Measurements from ENCODE around the gene HYDIN.
"Not testable (repeated sequence)": the region's sequence is repeated elsewhere in the genome, so short reads cannot be mapped to it uniquely, and the experiment has no call there.

HYDIN gene

DNA sequence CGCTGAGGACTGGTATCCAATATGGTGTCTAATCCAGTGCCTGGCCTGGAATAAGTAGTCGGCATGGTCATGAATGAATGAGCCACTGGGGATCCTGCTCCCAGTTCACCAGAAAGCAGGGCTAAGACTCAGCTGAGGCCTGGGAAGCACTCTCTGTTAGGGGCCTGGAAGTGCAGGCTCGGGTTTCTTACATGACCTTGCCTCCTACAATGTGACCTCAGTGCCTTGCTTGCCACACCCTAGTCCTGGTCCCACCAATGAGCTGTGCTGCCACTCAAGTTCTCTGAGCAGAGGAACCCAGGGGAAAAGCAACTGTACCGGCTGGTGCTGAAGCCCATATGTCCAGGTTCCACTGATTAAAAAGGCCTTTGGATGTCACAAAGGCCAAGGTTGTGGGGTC, 238.0 kb downstream of the HYDIN start:
- not testable (repeated sequence) for DNase-seq (ENCODE audit: low spot score)

DNA sequence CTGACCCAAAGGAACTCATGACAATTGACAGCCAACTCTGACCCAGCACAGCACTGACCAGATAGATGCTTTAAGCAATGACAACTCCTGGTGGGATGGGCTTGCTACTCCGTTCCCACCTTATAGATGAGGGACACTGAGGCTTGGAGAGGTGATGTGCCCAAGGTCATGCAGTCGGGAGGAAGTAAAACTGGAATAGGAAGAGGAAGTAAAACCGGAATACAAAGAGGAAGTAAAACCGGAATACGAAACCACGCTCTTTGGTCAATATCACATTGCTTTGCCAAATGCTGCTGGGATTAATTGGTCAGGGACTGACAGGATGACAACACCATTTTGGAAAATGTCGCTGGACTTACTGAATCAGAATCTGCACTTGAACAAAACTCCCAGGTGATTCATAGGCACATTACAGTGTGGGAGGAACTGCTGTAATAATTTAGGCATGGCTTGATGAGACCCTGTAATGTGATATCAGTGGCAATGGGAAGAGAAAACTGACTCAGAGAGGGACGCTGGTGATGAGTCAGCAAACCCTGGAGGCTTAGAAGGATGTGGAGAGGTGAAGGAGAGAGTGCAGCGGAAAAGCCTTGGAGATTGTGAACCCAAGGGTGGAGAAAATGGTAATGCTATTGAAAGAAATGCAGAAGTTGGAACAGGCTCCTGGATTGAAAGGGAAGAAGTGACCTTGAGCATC, 243.4 kb downstream of the HYDIN start:
- DNase-seq (ENCODE audit: low spot score), result not testable (repeated sequence)

DNA sequence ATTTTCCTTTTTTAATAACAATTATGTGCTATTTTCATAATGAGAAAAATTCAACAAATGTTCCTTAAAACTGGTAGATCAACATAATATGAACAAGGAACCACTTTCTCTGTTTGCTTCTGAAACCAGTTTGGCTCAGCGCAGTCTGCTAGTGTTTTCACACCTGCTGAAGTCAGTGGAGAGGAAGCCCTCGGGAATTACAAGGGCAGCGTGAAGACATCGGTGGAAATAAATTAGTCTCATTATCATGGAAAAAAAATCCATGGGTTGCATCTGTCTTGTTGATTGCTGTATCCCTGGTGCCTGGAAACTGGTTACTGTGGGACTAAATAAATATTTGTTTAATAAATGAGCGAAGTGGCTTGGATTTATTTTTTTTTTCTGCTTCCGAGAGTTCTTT, 245.8 kb downstream of the HYDIN start:
- not testable (repeated sequence) for DNase-seq (ENCODE audit: low spot score)

DNA sequence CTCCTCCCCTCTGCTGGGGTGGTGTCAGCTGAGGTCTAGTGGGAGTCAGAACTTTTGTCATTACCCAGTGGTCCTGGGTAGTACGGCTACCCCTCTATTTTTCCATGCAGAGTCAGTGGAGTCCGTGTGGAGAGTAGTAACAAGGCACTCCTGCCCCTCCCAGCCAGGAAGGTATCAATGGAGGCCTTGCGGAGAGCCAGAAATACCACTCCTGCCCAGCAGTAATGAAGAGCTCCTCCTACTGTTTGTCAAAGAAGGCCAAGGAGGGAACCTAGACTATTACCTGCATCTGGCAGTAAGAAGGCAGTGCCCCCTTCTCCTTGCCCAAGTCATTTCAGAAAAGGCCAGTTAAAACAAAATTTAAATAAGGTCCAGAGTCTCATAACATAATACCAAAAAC, 262.2 kb downstream of the HYDIN start:
- DNase-seq (ENCODE audit: low spot score), result not testable (repeated sequence)

DNA sequence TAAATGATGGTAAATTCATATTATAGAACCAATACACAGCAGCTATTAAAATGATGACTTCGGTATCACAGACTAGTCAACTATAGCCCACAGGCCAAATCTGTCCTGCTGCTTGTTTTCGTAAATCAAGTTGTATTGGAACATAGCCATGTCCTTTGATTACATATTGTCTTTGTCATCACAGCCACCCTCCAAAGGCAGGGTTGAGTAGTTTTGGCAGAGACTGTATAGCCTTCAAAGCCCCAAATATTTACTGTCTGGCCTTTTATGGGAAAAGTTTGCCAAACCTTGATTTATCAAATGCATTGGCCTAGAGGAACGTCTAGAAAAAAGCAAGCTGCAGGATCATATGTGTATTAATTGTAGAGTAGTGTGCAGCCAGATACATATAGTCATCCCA, 270.4 kb downstream of the HYDIN start:
- not testable (repeated sequence) for DNase-seq (ENCODE audit: low spot score)

DNA sequence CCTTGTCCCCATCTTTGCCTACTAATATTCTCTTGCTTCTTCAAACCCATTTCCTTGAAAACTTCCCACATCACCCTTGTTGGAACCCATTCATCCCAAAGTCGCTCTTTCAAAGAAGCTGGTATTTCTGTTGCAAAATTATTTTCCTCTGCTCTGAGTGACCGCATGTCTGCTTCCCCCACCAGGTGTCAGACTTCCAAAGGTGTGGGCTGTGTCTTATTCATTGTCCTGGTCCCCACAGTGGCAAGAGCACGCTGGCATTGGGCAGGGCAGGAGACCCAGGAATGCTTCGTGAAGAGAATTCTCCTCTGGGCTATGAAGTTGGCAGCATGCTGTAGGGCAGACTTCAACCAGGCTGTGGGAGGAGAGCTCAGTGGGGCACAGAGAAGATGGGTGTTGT, 275.6 kb downstream of the HYDIN start:
- DNase-seq (ENCODE audit: low spot score), result not testable (repeated sequence)

DNA sequence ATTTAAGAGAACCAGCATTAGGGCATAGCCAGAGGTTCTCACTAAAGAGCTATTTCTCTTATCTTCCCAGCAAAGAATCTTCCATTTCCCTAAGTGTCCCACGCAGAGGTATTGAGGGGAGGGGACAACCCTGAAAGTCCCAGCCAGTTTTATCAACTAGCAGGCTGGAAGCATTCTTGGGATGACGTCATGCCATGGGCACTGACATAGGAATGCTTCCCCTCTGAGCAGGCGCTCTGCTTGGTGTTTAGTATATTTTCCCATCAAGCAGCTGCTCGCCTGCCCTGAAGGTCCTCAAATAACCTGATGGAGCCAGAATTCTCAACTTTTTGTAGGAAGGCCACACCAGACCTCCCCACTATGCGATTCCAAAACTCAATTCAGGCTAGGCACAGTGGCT, 276.7 kb downstream of the HYDIN start:
- DNase-seq (ENCODE audit: low spot score), result not testable (repeated sequence)

DNA sequence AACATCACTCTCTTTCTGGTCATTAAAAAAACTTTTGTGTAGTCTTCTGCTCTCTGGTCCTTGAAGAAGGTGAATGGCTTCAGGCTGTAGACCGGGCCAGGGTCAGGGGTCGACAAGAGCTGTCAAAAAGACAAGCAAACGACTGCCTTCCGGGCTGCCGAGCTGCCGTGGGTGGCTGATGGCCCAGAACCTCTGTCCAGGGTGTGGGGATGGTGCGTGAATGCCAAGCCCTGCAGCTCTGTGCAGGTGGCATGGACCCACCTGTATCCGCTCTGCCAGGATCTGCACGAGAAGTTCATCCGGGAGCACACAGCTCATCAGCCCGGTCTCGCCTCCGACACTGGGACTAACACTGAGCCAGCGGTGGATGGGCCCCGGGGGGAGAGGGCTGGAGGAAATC, 287.0 kb downstream of the HYDIN start:
- DNase-seq (ENCODE audit: low spot score), result not testable (repeated sequence)

DNA sequence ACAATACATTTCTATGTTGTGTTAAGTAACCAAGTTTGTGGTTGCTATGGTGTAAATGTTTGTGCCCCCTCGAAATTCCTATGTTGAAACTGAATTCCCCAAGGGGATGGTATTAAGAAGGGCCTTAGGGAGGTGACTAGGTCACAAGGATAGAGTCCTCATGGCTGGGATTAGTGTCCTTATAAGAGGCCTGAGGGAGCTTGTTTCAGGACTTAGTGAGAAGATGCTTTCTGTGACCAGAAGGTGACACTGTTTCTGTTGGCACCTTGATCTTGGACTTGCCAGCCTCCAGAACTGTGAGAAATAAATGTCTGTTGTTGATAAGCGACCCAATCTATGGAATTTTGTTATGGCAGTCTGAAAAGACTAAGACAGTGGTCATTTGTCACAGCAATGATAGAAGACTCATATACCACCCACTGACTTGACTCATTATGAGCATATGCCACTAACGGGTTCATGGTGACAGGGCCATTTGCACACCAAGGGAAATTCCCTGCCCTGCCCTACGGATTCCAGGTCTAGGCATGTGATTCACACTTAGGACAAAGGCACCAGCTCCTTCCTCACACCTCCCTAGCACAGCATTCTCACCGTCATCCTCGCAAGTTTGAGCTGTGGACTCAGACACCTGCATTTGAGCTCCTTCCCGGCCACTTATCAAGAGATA, 290.7 kb downstream of the HYDIN start:
- DNase-seq (ENCODE audit: low spot score), result not testable (repeated sequence)

DNA sequence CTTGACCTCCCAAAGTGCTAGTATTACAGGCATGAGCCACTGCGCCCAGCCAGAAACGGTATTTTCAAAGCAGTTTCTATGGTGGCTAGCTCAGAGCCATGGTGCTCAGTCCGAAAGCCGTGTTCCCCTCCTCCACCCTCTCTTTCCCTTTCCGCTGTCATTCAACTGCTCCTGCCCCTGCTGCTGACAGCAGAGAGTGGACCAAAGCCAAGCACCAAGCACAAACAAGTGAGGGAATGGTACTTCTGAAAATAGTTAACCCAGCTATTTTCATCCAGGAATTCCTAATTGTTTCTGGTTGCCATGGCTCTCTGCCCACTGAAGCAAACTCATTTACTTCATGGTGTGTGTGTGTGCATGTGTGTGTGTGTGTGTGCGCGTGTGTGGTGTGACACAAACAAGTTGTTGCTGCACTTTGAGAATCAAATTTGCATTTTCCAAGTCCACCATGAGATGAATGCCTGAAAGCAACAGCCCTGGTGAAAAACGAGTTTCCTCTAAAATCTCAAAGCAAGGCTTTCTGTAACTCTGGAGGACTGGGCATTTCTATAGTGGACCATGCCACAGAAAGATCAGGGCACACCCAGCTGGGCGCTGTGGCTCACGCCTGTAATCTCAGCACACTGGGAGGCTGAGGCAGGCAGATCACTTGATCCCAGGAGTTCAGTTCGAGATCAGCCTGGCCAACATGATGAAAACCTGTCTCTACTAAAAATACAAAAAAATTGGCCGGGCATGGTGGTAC, 293.6 kb downstream of the HYDIN start:
- not testable (repeated sequence) for DNase-seq (ENCODE audit: low spot score)

DNA sequence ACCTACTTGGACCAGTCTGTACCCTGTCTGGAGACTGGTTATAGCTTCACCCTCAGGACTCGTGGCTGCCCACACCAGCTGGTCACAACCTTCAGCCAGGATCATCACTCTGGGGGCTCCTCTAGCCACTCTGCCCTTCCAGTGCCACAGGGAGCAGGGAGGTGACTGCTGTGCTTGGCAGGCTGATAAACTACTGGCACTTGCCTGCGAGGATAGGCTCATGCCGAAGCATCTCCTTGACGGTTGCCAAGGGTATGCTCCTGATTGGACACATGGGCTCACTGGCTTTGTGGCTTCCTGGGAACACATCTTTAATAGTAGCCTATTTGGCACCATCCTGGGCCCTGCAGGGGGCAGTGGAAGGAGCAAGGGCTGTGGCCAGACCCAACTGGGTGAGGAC, 295.2 kb downstream of the HYDIN start:
- not testable (repeated sequence) for DNase-seq (ENCODE audit: low spot score)

DNA sequence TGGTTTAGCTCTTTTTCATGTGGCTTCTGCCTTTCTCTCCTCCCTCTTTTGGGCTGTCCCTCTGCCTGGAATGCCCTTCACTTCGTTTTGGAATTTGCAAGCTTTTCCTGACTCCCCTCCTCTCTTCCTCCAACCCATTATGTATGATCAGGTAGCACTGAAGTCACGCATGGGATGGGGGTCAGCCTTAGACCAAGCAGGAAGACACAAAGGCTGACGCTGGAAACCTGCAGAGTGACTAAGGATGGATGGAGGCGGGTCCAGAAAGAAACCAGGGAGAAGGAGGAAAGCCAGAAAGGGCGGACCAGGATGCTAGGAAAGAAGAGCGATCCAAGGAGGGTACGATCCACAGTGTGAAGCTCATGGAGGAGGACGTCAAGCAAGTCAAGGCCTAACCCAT, 296.8 kb downstream of the HYDIN start:
- not testable (repeated sequence) for DNase-seq (ENCODE audit: low spot score)

DNA sequence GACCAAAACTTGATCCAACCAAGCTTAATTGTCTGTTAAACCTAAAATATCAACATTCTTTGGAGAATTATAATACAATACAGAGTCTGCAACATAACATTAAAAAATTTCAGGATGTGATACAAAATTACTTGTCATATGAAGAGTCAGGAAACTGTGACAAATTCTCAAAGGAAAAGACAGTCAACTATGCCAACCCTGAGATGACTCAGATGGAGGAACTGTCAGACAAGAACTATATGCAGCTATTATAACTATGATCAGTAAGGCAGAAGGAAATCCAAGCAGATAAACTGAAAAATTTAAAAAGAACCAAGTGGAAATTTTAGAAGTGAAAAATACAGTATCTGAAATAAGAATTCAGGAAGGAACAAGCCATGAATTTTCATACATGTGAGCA, 299.8 kb downstream of the HYDIN start:
- DNase-seq (ENCODE audit: low spot score), result not testable (repeated sequence)

DNA sequence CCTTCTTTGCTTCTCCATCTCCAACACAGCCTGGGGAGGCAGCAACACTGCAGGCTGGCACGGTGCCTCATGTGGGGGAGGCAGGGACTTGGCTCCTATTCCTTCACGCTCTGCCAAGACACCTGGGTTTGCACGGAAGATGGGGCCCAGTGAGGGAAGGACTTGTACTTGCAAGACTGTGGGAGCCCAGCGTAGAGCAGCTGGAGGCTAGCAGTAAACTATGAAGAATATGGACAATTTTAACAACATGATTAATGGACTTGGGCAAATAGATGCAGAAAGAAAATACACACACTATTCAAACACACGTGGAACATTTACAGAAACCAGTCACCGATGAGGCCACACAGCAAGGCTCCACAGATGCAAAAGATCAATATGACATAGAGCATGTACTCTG, 308.4 kb downstream of the HYDIN start:
- not testable (repeated sequence) for DNase-seq (ENCODE audit: low spot score)

DNA sequence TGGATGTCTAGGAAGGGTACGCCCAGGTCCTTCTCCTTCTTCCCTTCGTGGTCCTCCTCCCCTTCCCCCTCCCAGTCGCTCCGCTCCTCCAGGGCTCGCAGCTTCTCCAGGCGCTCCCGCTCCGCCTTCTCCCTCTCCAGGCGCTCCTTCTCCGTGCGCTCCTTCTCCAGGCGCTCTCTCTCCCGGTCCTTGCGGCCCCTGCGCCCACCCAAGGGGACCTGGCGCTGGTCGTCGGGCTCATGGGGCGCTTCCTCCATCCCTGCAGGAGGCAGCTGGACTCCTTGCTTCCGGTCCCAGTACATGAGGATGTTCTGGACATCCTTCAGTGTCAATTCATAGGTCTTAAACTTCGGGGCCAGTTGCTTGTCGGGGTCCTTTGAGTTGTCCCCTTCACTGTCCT, 309.9 kb downstream of the HYDIN start:
- DNase-seq (ENCODE audit: low spot score), result not testable (repeated sequence)

DNA sequence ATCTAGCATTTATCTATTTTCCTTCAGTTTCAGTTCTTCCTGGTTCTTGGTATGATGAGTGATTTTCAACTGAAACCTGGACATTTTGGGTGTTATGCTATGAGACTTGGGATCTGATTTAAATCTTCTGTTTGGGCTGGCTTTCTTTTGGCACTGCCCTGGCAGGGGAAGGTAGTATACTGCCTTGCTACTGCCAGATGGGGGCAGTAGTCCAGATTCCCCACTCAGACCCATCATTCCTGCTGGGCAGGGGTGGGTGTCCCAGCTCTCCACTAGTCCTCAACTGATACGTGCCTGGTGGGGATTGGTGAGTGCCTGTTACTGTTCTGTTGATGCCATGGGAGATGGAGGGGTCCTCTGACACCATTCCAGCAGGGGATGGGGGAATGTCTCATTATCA, 342.3 kb downstream of the HYDIN start:
- not testable (repeated sequence) for DNase-seq (ENCODE audit: low spot score)

DNA sequence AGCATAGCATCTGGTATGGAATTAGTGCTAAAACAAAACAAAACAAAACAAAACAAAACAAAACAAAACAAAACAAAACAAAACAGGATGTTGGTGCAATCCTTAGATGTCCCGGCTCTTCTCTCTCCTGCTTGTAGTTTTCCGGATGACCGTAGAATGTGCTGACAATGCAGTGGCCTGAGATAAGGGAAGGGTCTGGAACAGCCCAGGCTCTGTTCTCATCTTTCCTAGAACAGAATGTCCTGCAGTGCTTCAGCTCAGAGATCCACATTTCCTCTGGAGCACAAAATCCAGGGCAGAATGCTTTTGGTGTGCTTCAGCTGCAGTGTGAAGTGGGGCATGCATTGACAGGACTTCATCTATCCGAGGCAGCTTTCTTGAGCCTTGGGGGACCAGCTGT, 345.9 kb downstream of the HYDIN start:
- not testable (repeated sequence) for DNase-seq (ENCODE audit: low spot score)

DNA sequence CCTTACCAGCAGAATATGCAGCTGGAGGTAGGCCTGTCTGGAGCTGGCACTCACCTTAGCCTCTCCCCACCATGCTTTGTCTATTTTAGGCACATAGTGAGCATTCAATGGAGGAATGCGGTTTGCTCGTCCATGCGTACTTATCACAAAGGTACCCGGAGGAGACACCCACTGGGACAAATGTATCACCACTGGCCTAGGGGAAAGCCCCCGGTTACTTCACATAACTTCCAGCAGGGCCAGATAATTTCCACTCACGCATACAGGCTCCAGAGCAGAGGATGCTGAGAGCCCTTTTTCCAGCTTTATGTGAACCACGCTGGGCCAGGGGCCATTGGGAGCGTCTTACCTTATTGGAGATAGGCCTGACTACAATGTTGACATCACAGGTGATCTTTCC, 348.2 kb downstream of the HYDIN start:
- not testable (repeated sequence) for DNase-seq (ENCODE audit: low spot score)

DNA sequence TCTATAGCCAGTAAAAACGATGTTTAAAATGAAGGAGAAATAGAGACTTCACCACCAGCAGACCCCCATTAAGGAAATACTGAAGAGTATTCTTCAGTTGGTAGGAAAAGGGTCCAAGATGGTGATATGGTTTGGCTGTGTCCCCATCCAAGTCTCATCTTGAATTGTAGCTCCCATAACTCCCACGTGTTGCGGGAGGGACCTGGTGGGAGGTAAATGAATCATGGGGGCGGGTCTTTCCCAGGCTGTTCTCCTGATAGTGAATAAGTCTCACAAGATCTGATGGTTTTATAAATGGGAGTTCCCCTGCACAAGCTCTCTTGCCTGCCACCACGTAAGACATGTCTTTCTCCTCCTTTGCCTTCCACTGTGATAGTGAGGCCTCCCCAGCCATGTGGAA, 352.6 kb downstream of the HYDIN start:
- DNase-seq (ENCODE audit: low spot score), result not testable (repeated sequence)

DNA sequence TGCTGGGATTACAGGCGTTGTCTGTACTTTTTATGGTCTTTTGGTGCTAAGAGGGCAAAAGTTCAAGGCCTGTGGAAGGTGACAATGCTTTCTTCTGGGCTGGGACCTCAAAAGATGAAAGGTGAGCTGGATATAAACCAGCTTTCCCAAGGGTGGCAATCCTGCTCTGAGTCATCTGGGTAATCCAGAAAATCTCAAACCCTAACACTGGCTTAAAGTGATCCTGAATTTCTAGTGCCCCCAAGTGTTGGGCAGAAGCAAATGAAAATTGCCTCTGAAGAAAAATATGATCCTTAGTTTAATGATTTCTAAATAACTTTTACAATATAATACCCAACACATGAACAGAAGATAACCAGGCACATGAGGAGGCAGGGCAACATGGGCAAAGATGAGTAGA, 354.1 kb downstream of the HYDIN start:
- not testable (repeated sequence) for DNase-seq (ENCODE audit: low spot score)

DNA sequence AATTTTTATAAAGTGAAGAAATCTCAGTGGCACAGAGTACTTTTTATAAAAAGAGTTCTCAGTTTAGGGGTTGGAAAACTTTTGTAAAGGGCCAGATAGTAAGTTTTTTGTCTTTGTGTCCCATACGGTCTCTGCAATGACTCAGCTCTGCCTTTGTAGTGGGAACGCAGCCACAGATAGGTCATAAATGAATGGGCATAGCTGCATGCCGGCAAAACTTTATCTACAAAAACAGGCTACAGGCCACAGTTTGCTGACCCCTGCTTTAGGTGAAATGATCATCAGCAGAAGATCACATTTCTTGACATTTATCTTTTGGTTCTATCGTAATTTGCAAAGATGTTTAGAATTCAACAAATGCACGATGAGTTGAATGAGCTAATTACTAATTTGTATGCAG, 365.8 kb downstream of the HYDIN start:
- DNase-seq (ENCODE audit: low spot score), result not testable (repeated sequence)

DNA sequence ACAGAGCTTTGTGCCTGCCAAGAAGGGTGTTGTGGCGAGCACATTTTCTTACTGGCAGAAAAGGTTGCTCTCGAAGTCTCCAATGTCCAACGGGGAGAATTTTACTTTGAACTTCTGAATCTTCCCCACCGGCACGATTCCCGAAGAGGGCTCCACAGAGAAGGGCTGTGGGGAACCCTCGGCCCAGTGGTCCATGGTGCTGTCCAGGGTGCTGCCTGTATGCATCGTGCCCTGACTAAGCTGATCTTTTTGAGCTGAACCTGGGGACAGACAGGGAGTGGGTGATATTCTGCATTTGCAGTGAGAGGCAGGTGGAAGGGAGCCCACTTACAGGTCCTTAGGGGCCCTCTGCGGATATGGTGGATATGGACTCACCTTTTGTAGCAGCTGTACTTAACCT, 368.5 kb downstream of the HYDIN start:
- not testable (repeated sequence) for DNase-seq (ENCODE audit: low spot score)

DNA sequence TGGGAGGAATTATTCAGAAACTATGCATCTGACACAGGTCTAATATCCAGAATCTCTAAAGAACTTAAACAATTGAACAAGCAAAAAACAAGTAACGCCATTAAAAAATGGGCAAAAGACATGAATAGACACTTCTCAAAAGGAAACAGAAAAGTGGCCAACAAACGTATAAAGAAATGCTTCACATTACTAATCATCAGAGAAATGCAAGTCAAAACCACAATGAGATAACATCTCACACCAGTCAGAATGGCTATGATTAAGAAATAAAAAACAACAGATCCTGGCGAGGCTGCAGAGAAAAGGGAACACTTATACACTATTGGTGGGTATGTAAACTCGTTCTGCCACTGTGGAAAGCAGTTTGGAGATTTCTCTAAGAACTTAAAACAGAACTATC, 379.2 kb downstream of the HYDIN start:
- DNase-seq (ENCODE audit: low spot score), result not testable (repeated sequence)

Measured in hematopoietic multipotent progenitor cell treated with erythropoietin and hydrocortisone succinate and interleukin-3 and kit ligand, for 17 days (in vitro differentiated cells).